ENCODE data around the gene PDCL2. TPM values are rescaled to one million over a fixed set of nuclear protein-coding genes. Genes with fewer than 3 reads are reported as not detected.
"Not testable (repeated sequence)": the region's sequence is repeated elsewhere in the genome, so short reads cannot be mapped to it uniquely, and the experiment has no call there.

Gene PDCL2
- not detected for polyA plus RNA-seq (2013, experiment 1 of 2; ENCODE audit: insufficient read length)
- polyA plus RNA-seq (2013, experiment 2 of 2; ENCODE audit: insufficient read length): not detected

- DNase-seq: no peak
Measured at GRCh38 chr4:55592014-55592413, at the start of gene PDCL2. Gene PDCL2 (minus strand): TSS chr4:55592245. CDS start chr4:55592109, 136 bp downstream.

- no peak for DNase-seq
Measured at GRCh38 chr4:55637272-55637820, 45.3 kb upstream of the PDCL2 start.

GRCh38 chr4:55636656-55636999 lies 44.6 kb upstream of the PDCL2 start:
- DNase-seq: no peak

- DNase-seq: peak; percentile 18
Measured at GRCh38 chr4:55635741-55636655, 44.0 kb upstream of the PDCL2 start, which contains the start of gene NMU. Gene NMU (minus strand): TSS chr4:55636298. CDS start chr4:55636192, 106 bp downstream.

- DNase-seq: no peak
Measured at GRCh38 chr4:55635282-55635681, 43.2 kb upstream of the PDCL2 start.

- DNase-seq: no peak
Measured at GRCh38 chr4:55634417-55635128, 42.5 kb upstream of the PDCL2 start.

- no peak for DNase-seq
Measured at GRCh38 chr4:55633903-55634302, 41.9 kb upstream of the PDCL2 start.

GRCh38 chr4:55625835-55626234 lies 33.8 kb upstream of the PDCL2 start:
- no peak for DNase-seq

GRCh38 chr4:55624063-55624462 lies 32.0 kb upstream of the PDCL2 start:
- not testable (repeated sequence) for DNase-seq

- DNase-seq: no peak
Measured at GRCh38 chr4:55618546-55619143, 26.6 kb upstream of the PDCL2 start.

GRCh38 chr4:55617587-55618197 lies 25.6 kb upstream of the PDCL2 start:
- DNase-seq: no peak

- DNase-seq: no peak
Measured at GRCh38 chr4:55615008-55615407, 23.0 kb upstream of the PDCL2 start.

- DNase-seq: no peak
Measured at GRCh38 chr4:55613621-55614020, 21.6 kb upstream of the PDCL2 start.

- no peak for DNase-seq
Measured at GRCh38 chr4:55612341-55612740, 20.3 kb upstream of the PDCL2 start.

- DNase-seq: no peak
Measured at GRCh38 chr4:55611358-55612059, 19.5 kb upstream of the PDCL2 start.

GRCh38 chr4:55610381-55610780 lies 18.3 kb upstream of the PDCL2 start:
- no peak for DNase-seq

GRCh38 chr4:55609393-55609866 lies 17.4 kb upstream of the PDCL2 start:
- DNase-seq: peak; percentile 11

- DNase-seq: no peak
Measured at GRCh38 chr4:55608591-55608990, 16.5 kb upstream of the PDCL2 start.

- no peak for DNase-seq
Measured at GRCh38 chr4:55604996-55605395, 13.0 kb upstream of the PDCL2 start.

GRCh38 chr4:55600640-55601039 lies 8.6 kb upstream of the PDCL2 start:
- DNase-seq: no peak

- no peak for DNase-seq
Measured at GRCh38 chr4:55598641-55599040, 6.6 kb upstream of the PDCL2 start.

- no peak for DNase-seq
Measured at GRCh38 chr4:55588160-55588559, 3.9 kb downstream of the PDCL2 start.
